Activated CD8-positive, alpha-beta memory T cell treated with anti-CD3 and anti-CD28 coated beads for 4 hours (primary cell): Measurements from ENCODE around the gene SYDE2.
A peak's percentile ranks its signal among the peaks of the same experiment; 100 is the strongest.
"Not testable (repeated sequence)": the region's sequence is repeated elsewhere in the genome, so short reads cannot be mapped to it uniquely, and the experiment has no call there.

Experiments used
- DNase-seq, 2 donors: peaks; one replicate each; pipeline ENCODE4 v3.0.0-alpha.2; 2020; ENCODE audit warnings: low read depth in 2 of 2

The SYDE2 gene

DNA sequence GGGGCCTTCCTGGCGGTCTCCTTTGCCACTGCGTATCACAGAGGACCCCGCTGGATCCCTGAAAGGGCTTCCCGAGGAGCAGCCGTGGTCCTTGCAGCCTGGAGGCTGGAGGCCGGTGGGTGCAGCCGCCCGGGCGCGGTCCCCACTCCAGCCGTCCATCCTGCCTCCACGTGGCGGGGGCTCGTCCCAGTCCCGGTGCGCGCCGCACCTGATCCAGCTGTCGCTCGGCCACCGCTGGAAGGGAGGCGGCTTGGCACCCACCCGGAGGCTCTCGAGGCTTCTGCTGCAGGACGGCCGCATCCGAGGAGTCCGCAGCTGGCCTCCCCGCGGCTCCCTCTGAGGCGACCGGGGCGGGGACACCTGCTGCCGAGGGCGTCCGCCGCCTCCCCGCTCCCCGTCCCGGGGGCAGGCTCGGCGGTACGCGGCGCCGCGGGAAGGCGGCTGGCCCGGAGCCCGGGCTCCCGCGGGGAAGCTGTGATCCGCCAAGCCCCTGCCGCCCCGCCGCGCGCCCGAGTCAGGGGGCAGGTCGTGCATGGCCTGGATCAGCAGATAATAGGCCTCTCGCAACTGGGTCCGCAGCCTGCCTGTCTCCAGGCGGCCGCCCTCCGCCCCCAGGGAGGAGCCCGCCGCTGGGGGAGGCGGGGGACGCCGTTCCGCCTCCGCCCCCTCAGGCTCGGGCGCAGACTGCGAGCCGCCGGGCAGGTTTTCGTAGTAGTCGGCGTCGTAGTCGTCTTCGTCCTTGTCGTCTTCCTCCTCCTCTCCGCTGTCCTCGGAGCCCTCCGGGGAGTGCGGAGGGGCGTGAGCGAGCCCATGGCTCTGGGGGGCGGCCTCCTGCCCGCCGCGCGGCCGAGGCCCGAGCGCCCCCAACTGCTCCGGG is at the start of gene SYDE2:
Gene SYDE2, minus strand, starts transcription at position 554 of the 877 bp plus-strand sequence. Its CDS starts 20 bp downstream, at position 534.
- peak; percentile 42 to 46 for DNase-seq

DNA sequence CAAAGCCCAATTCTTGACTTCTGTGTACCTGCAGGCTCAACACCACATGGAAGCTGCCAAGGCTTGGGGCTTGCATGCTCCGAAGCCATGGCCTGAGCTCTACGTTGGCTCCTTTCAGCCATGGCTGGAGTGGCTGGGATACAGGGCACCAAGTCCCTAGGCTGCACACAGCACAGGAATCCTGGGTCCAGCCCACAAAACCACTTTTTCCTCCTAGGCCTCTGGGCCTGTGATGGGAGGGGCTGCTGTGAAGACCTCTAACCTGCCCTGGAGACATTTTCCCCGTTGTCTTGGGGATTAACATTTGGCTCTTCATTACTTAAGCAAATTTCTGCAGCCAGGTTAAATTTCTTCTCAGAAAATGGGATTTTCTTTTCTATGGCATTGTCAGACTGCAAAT is 48.2 kb upstream of the SYDE2 start:
- not testable (repeated sequence) for DNase-seq

DNA sequence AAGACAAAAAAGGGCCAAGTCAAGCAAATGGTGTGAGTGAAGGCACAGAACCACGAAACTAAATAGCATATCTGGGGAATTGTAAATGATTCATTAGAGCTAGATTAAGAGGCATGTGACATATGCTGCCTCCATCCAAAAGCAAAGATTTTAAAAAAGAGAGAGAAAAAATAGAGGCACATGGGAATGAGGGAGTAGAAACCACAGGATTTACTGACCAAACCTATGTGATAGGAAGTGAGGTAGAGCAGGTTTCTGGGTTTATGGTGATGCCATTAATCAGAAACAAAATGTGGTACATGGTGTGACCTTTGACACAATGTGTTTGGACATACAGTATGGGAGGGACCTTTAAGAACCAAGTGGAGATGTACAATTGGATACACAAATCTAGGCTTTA is 45.1 kb upstream of the SYDE2 start:
- no peak for DNase-seq

- DNase-seq, result no peak
These were observed 44.6 kb upstream of the SYDE2 start for GRCh38 chr1:85245456-85245855.

GRCh38 chr1:85244271-85245061 is 43.6 kb upstream of the SYDE2 start:
- no peak for DNase-seq

DNA sequence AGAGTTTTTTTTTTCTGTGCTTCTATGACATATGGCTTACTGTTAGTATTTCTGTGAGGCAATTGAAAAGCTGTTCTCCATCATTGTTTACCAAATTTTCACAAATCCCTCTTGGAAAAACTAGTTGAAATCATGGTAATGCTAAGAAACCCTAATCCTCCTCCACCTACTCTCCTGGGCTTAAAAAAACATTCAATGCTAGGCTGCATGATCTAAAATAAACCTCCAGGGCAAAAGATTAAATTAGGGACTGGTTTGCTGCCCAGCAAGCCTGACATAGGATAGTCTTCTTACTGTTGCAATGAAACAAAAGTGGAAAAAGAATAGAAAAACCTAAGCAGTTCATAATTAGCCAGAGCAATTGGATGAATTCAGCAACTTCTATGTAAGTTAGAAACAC is 42.6 kb upstream of the SYDE2 start:
- DNase-seq, result no peak

- no peak for DNase-seq
These were observed 39.8 kb upstream of the SYDE2 start for GRCh38 chr1:85240643-85241042.

GRCh38 chr1:85240174-85240601 is 39.4 kb upstream of the SYDE2 start:
- no peak for DNase-seq

- no peak for DNase-seq
These were observed 36.8 kb upstream of the SYDE2 start for GRCh38 chr1:85237613-85238012.

DNA sequence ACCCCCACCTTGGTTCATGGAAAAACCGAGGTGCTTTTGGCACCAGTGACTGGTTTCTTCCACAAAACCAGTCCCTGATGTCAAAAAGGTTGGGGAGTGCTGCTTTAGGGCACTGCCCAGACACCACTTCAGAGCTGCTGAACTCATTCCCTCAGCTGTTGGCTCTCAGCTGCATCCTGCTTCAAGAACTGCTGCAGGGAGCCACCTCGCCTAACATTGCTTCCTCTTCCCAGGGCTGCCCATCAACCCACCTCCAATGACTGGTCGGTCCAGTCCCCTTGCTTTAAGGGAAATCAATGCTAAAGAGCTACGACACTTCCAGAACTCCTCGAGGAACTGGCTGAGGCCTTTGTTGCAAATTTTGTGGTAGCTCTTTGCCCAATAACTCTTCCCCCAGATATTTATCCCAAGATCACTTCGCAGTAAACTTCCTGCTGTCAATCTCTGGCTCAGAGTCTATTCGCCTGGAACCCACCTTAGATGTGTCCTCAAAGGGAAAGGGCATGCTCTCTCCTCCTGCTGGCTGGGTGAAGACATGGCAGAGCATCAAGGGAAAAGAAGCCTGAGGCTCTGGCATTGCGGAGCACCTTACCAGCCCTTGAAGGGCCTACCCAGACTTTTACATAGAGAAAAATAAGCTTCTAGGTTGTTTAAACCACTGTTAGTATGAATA is 29.6 kb upstream of the SYDE2 start:
- no peak for DNase-seq

DNA sequence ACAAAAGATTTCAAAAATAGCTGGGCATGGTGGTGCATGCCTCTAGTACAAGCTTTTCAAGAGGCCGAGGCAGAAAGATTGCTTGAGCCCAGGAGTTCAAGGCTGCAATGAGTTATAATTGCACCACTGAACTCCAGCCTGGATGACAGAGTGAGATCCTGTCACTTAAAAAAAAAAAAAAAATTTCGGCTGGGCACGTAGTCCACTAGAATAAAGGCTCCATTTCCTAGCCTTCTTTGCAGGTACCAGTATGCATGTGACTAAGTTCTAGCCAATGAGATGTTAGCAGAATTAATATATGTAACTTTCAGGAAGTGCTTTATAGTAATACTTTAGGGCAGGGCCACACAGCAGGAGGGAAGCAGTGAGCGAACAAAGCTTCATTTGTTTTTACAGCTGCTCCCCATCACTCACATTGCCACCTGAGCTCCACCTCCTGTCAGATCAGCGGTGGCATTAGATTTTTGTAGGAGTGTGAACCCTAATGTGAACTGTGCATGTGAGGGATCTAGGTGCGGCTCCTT is 28.8 kb upstream of the SYDE2 start:
- no peak for DNase-seq

DNA sequence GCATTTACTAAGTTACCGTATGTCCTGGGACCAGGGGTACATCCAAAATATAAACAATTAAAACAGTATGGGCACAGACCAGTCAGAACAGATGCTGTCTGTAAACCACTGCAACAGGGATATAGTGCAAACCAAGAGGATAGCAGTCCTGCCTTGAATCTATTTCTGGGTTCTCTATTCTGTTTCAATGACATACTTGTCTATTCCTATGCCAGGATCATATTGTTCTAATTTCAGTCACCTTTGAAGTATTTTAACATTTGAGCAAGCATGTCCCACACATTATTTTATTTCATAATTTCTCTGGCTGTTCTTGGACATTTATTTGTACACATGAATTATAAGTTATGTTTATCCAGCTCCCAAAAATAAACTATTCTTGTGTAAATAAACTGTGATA is 28.2 kb upstream of the SYDE2 start:
- no peak for DNase-seq

DNA sequence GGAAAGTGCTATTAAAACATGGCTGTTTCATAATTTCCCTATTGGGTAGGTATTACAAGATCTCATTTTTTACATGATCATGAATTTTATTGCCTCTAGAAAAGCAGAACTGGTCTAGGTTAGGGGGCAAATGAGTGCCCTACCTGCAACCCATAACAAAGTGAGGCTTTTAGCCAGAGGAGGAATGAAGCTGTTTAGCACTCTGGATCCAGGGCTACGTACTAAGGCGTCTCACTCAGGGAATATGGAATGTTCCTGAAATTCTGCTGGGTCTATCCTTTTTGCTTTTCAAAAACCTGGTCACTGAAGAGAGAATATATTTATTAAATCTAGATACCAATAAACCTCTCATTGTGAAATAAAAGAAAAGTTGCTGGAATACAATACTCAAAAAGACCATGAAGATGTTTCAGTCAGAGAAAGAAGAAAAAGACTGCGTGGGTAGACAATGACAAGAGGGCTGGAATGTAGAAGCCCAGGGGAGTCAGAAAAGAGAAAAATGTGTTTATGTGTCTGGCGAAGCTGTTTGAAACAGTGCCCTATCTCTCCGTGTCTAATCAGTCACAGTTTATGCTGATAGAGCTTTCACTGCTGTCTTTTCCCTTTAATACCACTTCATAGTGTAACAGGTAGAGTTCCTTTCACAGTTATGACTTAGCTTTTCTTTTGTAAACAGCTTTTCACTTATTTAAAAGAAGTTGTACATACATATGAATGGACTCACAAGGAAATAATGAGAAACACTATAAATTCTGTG is 25.0 kb upstream of the SYDE2 start:
- DNase-seq, result no peak

DNA sequence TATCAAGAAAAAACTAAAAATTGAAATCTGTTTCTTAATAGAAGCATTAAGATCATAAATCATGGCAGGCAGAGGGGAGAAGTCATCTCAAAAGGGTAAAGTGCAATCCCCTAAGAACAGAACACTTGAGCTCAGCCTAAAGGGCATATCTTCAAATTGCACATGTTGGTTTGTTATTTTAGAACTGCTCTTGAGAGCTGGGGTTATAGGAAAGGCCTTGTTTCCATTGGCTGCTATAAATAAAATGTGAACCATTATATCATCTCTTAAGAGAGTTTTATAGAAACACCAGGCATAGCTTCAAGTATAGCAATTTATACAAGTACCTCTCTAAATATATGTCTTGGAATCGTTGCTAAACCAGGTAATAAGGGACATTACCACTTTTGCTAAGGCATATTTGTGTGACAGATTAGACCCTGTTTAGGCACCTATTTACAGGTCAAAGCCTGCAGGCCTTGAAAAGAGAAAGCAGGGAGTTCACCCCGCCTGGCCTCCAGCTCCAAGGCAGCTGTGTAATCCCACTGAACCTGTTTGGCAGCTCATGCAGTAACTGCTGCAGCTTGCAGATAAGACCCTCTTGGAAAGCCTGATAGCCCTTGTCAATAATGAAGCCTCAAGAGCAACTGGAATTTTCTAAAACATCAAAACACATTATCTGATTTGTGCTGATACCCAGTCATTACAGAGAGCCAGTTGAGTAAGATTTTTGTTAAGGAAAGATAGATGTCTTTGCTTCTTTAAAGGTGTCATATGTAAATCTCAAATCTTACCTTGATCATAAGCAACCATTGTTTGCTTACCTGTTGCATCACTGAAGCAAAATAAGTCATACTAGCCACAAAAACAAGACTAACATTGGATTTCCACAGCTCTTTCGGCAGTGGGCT is 24.2 kb upstream of the SYDE2 start:
- DNase-seq, result no peak

DNA sequence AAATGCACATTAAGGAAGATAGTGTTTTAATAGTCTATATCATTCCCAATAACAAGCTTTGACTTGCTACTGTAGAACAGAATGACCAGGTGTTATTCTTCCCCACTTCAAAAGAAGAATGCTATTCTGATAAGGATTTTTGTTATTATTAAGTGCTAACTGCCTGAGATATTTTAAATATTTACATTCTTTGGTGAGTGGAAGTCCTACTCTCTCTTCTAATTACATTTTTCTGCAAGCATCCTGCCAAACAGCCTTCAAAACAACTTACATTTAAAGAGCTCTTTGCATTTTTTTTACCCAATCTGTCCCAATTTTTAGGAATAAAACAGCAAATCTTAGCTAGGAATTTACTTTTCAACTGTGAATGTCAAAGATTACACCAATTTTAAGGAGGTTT is 23.5 kb upstream of the SYDE2 start:
- no peak for DNase-seq

- no peak for DNase-seq
These were observed 22.5 kb upstream of the SYDE2 start for GRCh38 chr1:85223334-85223733.

DNA sequence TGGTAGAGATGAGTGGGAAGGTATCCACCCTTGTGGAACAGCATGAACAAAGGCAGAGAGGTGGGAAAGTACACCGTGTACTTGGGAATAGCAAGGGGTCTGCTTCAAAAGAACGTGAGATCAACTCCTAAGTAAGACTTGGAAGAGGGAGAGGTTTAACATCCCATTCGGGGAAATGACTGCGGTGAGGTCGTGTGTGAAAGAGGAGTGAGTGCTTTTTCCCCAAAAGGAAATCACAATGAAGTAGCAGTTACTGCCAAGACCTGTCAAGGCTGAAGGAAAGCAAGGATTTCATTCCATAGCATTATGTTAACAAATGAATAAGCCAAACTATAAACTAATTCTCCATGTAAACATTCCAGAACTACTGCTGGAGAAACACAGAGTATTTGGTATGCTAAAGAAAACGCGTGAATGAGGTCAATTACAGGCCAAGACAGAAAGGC is 20.0 kb upstream of the SYDE2 start:
- DNase-seq, result no peak

DNA sequence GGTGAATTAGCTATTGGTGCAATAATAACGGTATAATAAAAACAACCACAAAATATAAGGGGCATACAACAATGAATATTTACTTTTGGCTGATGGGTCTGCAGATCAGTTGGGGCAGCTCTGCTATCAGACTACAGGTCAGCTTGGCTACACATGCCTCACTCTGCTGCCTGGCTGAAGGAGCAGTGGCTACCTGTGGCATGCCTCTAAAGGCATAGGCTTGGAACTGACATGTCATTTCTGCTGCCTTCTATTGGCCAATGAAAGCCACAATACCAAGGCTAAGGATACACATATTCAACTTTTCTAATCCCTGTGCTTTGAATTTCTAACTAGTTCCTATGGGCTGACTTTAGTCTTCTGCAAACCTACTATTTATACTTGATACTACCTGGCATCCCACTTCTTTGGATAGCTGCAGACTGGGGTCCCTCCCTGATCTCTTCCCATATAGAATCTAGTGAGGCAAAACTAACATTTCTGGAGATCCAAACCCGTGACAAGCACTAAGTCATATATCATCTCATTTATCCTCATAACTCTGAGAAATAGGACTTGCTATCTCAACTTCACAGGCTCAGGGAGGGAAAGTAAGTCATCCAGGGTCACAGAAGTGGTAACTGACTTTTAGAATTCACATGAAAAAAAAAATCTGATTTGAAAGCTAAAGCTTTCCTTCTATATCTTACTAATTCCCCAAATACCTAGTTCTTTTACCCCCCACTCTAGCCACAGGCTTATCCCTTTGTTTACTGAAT is 19.2 kb upstream of the SYDE2 start:
- DNase-seq, result no peak

- DNase-seq, result no peak
These were observed 15.9 kb upstream of the SYDE2 start for GRCh38 chr1:85216697-85217096.

- no peak for DNase-seq
These were observed 13.8 kb upstream of the SYDE2 start for GRCh38 chr1:85214654-85215053.
